ENCODE measurements around the gene NOC4L. TPM values are rescaled to one million over a fixed set of nuclear protein-coding genes. Genes with fewer than 3 reads are reported as not detected.

The NOC4L gene
- total and polyA plus RNA-seq, 2 experiments from 2014 or later, result 42.4 to 54.7 TPM

- H3K4me3 Mint-ChIP-seq, result no peak overlapping the region
- H3K79me2 ChIP-seq (replicated peaks; ENCODE audit: insufficient read depth), result no peaks in the 10 kb centered on the region
- no peak for DNase-seq (ENCODE audit: low spot score)
- H3K27ac ChIP-seq (ENCODE audit: low read depth), result no peak overlapping the region
- H3K9me3 Mint-ChIP-seq, result no peaks in the 10 kb centered on the region
- H3K27me3 ChIP-seq (ENCODE audit: insufficient read depth), result no peaks in the 10 kb centered on the region
- H3K9me2 ChIP-seq (ENCODE audit: insufficient read depth), result no peaks in the 10 kb centered on the region
- H3K36me3 Mint-ChIP-seq (ENCODE audit: low read depth), result peaks cover 6% of the 10 kb centered on the region
- peaks cover 10% of the 10 kb centered on the region for H3K27me3 Mint-ChIP-seq (ENCODE audit: insufficient read depth, low read depth, poor library complexity)
- no peak overlapping the region for H2AFZ ChIP-seq
- H3K27ac Mint-ChIP-seq, result no peak overlapping the region
- no peaks in the 10 kb centered on the region for H3K4me1 ChIP-seq (ENCODE audit: insufficient read depth)
- TF ChIP-seq CTCF (conservative IDR thresholded peaks at IDR 0.05; ENCODE audit: low read depth in 2 of 2) (no peak), POLR2AphosphoS5 (IDR thresholded peaks at IDR 0.05; ENCODE audit: low read depth) (no peak), REST (IDR thresholded peaks at IDR 0.05; ENCODE audit: unreplicated experiment) (no peak), ZNF462 (CRISPR knock-in tag; IDR thresholded peaks at IDR 0.05) (no peak), ZNF114 (CRISPR knock-in tag; IDR thresholded peaks at IDR 0.05) (no peak), JUNB (IDR thresholded peaks at IDR 0.05; ENCODE audit: unreplicated experiment) (no peak), STAT1 (IDR thresholded peaks at IDR 0.05; ENCODE audit: unreplicated experiment) (no peak), EZH2 (IDR thresholded peaks at IDR 0.05; ENCODE audit: low read depth, unreplicated experiment) (no peak), ETS1 (IDR thresholded peaks at IDR 0.05) (no peak), EZH2phosphoT487 (IDR thresholded peaks at IDR 0.05; ENCODE audit: unreplicated experiment) (no peak), CREB1 (CRISPR knock-in tag; IDR thresholded peaks at IDR 0.05; ENCODE audit: low read depth) (no peak), NANOG (IDR thresholded peaks at IDR 0.05; ENCODE audit: borderline replicate concordance) (no peak), ZNF331 (CRISPR knock-in tag; IDR thresholded peaks at IDR 0.05; ENCODE audit: low read depth) (no peak)
- H3K36me3 ChIP-seq (ENCODE audit: insufficient read depth), result no peaks in the 10 kb centered on the region
- peaks cover 24% of the 10 kb centered on the region for H3F3A ChIP-seq (replicated peaks; ENCODE audit: low read depth)
- no peaks in the 10 kb centered on the region for H4K20me1 ChIP-seq (replicated peaks; ENCODE audit: insufficient read depth)
- ATAC-seq, result no peak
- H3K4me3 ChIP-seq, result no peak overlapping the region
- no peak overlapping the region for H3K4me2 ChIP-seq
- no peaks in the 10 kb centered on the region for H3K4me1 Mint-ChIP-seq
These were observed 10.9 kb downstream of the NOC4L start for GRCh38 chr12:132154941-132155770.

Data from GM23338 (cell line).